Panc1 (cell line): ENCODE results near the gene DGAT2. TPM values are rescaled to one million over a fixed set of nuclear protein-coding genes. Genes with fewer than 3 reads are reported as not detected.

ENCODE experiments used
- ATAC-seq: fragments of 200-7000 bp; cut with Tn5 transposase; 2 replicates; pipeline ENCODE4 v1.9.1; 2020; ENCODE audit warnings: mild to moderate bottlenecking, moderate library complexity
- BruUV-seq: library from RNA; stranded (reverse); fragments of 400-500 nt; replicated peaks from 2 replicates; lab custom pipeline; 2021; lab: Mats Ljungman, UMichigan
- CTCF ChIA-PET: fragments of 300-600 bp; sonication (Branson Sonifier 250); formaldehyde crosslinking; loops from one replicate; lab custom pipeline; 2022; ENCODE audit warnings: antibody characterized with exemption; lab: Charles Lee
- POLR2A ChIA-PET: fragments of 300-600 bp; sonication (Branson Sonifier 250); formaldehyde crosslinking; loops from one replicate; lab custom pipeline; 2022; ENCODE audit warnings: antibody characterized with exemption; lab: Charles Lee
- DNase-seq: peaks from one replicate; pipeline ENCODE4 v3.0.0-alpha.2; 2010; ENCODE audit warnings: low read depth, low spot score
- H3K27ac ChIP-seq: 2 replicates; pipeline ENCODE4 v1.5.1; 2011; ENCODE audit warnings: mild to moderate bottlenecking, low read length, inconsistent platforms
- H3K27me3 ChIP-seq: fragments of 200-500 bp; sonication (Bioruptor generic); 2 replicates; pipeline ENCODE4 v1.6.0; 2014; ENCODE audit warnings: low read length, inconsistent platforms; ENCODE audit not compliant: control insufficient read depth, insufficient read depth
- H3K36me3 ChIP-seq: fragments of 200-500 bp; sonication (Bioruptor generic); 2 replicates; pipeline ENCODE4 v1.5.1; 2014; ENCODE audit warnings: inconsistent platforms, mild to moderate bottlenecking, low read length, moderate library complexity; ENCODE audit not compliant: control insufficient read depth, insufficient read depth
- H3K4me1 ChIP-seq: 2 replicates; pipeline ENCODE4 v1.5.1; 2011; ENCODE audit warnings: inconsistent platforms, mild to moderate bottlenecking, low read length, moderate library complexity; ENCODE audit not compliant: control insufficient read depth, insufficient read depth
- H3K4me3 ChIP-seq, 2 experiments: 2 replicates each; pipeline ENCODE4 v1.5.1; 2011 to 2012; ENCODE audit warnings: low read depth in 2 of 2, low read length in 2 of 2, mild to moderate bottlenecking in 2 of 2, inconsistent platforms in 1 of 2, moderate library complexity in 1 of 2
- H3K9me3 ChIP-seq: fragments of 200-500 bp; sonication (Bioruptor generic); 2 replicates; pipeline ENCODE4 v1.5.1; 2014; ENCODE audit warnings: low read depth, mild to moderate bottlenecking, inconsistent platforms, low read length, moderate library complexity; ENCODE audit not compliant: control insufficient read depth, insufficient read depth
- CTCF ChIP-seq: fragments of 450-650 bp; IDR thresholded peaks from 2 replicates; pipeline ENCODE4 v1.5.1; 2017; ENCODE audit warnings: mild to moderate bottlenecking
- POLR2AphosphoS5 ChIP-seq: IDR thresholded peaks from 2 replicates; pipeline ENCODE4 v1.6.1; 2012; ENCODE audit warnings: mild to moderate bottlenecking, low read depth, low read length, moderate library complexity
- REST ChIP-seq, 2 experiments: IDR thresholded peaks; 2 replicates each; pipeline ENCODE4 v1.6.1; 2011 to 2012; ENCODE audit warnings: low read depth in 2 of 2, control low read depth in 1 of 2, low read length in 1 of 2, mild to moderate bottlenecking in 1 of 2, moderate library complexity in 1 of 2; ENCODE audit not compliant: insufficient read depth in 1 of 2
- SIN3A ChIP-seq: IDR thresholded peaks from 2 replicates; pipeline ENCODE4 v1.6.1; 2012; ENCODE audit warnings: low read depth, mild to moderate bottlenecking, low read length, moderate library complexity, borderline replicate concordance; ENCODE audit not compliant: insufficient read depth
- TCF7L2 ChIP-seq: IDR thresholded peaks from 2 replicates; pipeline ENCODE4 v1.6.1; 2011; ENCODE audit warnings: mild to moderate bottlenecking, low read depth, low read length, inconsistent platforms
- in situ Hi-C: cut with HindIII; loops from 2 replicates; pipeline ENCODE4 v1.10.0; 2016; ENCODE audit warnings: low sequenced_read_pairs, low pct_unique_long_range_greater_than_20kb
- intact Hi-C: fragments of 100-400 bp; cut with micrococcal nuclease; formaldehyde crosslinking; loops from one replicate; pipeline ENCODE4 v1.10.0; 2022; ENCODE audit not compliant: unreplicated experiment
- total RNA-seq: library from RNA; stranded (reverse); gene quantifications from one replicate; pipeline ENCODE4 v1.2.1, GENCODE V29; 2021; ENCODE audit not compliant: unreplicated experiment

DGAT2 gene
- total RNA-seq, 1 experiment from 2014 or later, result 19.2 TPM

GRCh38 chr11:75800136-75800675 lies 31.6 kb downstream of the DGAT2 start:
- ChIA-PET POLR2A (no interaction called here), CTCF (interaction anchor here (0.7 kb wide), 1 partner anchor 9 kb away, joined by 3 read pairs; no protein-coding TSS in a partner anchor)
- Histone ChIP-seq H3K4me1 (no peaks in the 10 kb centered on the region), H3K9me3 (no peaks in the 10 kb centered on the region), H3K4me3 (no peak overlapping the region), H3K27me3 (no peaks in the 10 kb centered on the region), H3K27ac (no peak overlapping the region), H3K36me3 (no peaks in the 10 kb centered on the region)
- ATAC-seq (no peak), DNase-seq (no peak)
- in situ Hi-C loops, result no loop called here
- no peak for TF ChIP-seq CTCF
- no peak for TF ChIP-seq POLR2AphosphoS5
- no peak for TF ChIP-seq TCF7L2
- no peak for TF ChIP-seq REST (IDR thresholded peaks at IDR 0.05; ENCODE audit: insufficient read depth in 1 of 2, low read depth in 2 of 2, low read length in 1 of 2)
- no peak for TF ChIP-seq SIN3A
- BruUV-seq, result no TSS peak
- intact Hi-C loops, result loop anchor here (10.0 kb wide), 1 partner anchor 355 kb away; no protein-coding TSS in a partner anchor

- BruUV-seq, result no TSS peak
- ChIA-PET CTCF (no interaction called here), POLR2A (no interaction called here)
- TF ChIP-seq POLR2AphosphoS5 (no peak), TCF7L2 (no peak), CTCF (no peak), SIN3A (no peak), REST (IDR thresholded peaks at IDR 0.05; ENCODE audit: insufficient read depth in 1 of 2, low read depth in 2 of 2, low read length in 1 of 2) (no peak)
- intact Hi-C loops (loop anchor here (10.0 kb wide), 1 partner anchor 354 kb away; no protein-coding TSS in a partner anchor), in situ Hi-C loops (no loop called here)
- Histone ChIP-seq H3K4me3 (no peak overlapping the region), H3K4me1 (no peaks in the 10 kb centered on the region), H3K9me3 (no peaks in the 10 kb centered on the region), H3K36me3 (no peaks in the 10 kb centered on the region), H3K27ac (no peak overlapping the region), H3K27me3 (no peaks in the 10 kb centered on the region)
- ATAC-seq, result no peak
- no peak for DNase-seq
Observed at GRCh38 chr11:75800728-75801361, 32.3 kb downstream of the DGAT2 start.
